Activated effector memory CD4-positive, alpha-beta T cell treated with anti-CD3 and anti-CD28 coated beads, Interleukin-2, amount 50 U/mL, for 16 hours (primary cell): ENCODE results near the gene PPP3CA.
A peak's percentile ranks its signal among the peaks of the same experiment; 100 is the strongest.
"Not testable (repeated sequence)": the region's sequence is repeated elsewhere in the genome, so short reads cannot be mapped to it uniquely, and the experiment has no call there.

Source experiments
- DNase-seq: peaks from one replicate; pipeline ENCODE4 v3.0.0-alpha.2; 2020

Gene PPP3CA

DNA sequence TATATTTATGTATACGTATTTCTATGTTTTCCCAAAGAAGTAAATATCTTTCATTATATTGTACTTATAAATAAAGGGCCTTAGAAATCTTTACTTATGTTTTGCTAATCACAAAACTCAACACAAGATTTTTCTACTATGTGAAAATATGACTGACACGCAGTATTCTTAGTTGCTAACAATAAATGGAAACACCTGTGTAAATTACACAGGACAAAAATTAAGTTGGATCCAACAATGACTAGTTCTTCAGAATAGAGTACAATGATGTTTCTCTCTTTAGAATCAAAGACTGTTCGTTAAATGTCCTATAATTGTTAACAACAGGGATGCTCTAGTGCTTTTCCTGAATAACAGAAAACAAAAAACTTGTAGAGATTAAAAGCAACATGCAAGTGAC lies 96.1 kb downstream of the PPP3CA start:
- no peak for DNase-seq

GRCh38 chr4:101244349-101244748 lies 103.0 kb downstream of the PPP3CA start:
- no peak for DNase-seq

- no peak for DNase-seq
These were observed 104.9 kb downstream of the PPP3CA start for GRCh38 chr4:101242441-101242840.

DNA sequence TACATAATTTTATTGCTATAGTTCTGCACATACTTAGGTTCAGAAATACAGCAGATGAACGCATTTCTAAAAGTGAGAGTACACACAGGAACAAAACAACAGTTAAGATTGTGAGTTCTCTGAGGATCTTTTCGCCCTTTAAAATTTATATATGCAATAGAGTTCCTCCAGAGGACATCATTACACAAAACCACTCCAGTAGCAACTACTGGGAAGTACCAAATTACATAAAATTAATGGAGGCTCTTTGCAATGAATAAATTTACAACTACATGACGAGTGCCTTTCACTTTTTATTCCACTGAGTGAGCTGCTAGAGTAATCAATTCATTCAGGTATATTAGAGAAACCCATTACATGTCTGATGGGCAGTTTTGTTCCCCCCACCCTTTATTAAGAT lies 107.2 kb downstream of the PPP3CA start:
- no peak for DNase-seq

DNA sequence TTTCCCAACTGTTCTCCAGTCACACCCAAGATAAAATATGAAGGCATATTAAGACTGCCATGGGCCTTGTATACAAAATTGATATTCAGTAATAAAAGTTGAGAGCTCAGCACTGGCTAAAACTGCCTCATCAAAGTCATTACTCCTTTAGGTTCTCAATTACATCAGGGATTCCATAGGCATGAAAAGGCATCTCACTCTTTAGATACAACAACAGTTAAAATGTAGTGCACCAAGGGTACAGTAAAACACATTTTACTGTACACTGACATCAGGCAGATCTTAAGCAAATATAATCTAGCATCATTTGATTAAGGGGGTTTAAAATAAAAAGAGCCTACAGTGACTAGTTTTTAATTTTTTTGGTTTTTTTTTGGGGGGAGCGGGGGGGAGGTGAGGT lies 107.7 kb downstream of the PPP3CA start:
- DNase-seq, result no peak

DNA sequence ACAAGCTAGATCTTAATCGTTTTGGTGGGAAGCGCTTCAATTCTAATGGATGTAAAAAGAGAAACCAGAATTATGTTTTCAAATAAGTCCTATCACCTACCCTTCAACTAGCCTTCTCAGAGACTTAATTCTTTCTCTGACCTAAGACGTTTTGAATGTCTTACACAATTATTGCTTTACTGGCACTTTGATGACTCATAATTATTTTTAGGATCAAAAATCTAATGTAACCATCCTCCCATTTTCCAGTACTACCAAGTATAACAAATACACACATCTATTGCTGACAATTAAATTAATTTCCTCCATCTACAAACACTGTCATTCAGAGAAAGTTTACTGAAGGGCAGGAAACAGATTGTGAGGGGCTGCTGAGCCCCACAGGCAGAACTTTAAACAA lies 108.6 kb downstream of the PPP3CA start:
- DNase-seq, result no peak

GRCh38 chr4:101237773-101238172 lies 109.6 kb downstream of the PPP3CA start:
- no peak for DNase-seq

- no peak for DNase-seq
These were observed 111.2 kb downstream of the PPP3CA start for GRCh38 chr4:101236097-101236496.

DNA sequence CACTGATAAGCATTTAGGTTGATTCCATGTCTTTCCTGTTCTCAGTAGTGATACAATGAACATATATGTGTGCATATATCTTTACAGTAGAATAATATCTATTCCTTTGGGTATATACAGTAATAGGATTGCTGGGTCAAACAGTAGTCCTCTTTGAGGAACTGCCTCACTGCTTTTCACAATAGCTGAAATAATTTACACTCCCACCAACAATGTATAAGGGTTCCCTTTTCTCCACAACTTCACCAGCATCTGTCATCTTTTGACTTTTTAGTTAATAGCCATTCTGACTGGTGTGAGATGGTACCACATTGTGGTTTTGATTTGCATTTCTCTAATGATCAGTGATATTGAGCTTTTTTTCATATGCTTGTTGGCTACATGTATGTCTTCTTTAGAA lies 113.2 kb downstream of the PPP3CA start:
- not testable (repeated sequence) for DNase-seq

- DNase-seq, result peak; percentile 67
These were observed 115.1 kb downstream of the PPP3CA start for GRCh38 chr4:101232074-101232776.

GRCh38 chr4:101230801-101231426 lies 116.4 kb downstream of the PPP3CA start:
- DNase-seq, result no peak

DNA sequence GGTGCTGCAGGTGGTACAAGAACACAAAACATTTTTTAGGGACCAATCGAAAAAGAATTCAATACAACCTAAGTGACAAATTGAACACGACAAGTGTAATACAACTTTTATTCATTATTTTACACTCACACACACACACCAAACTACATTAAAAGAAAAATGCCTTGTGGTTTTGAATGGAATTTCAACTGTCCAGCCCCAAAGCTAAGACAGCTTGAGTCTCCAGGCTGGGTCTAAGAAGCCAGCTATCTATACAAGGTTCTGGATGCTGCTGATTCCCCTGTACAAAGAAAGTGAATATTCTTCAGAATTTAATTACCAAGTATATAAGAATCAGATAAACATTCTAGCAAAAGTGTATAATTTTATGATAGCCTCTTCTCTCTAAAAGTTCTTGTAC lies 118.2 kb downstream of the PPP3CA start:
- no peak for DNase-seq

GRCh38 chr4:101227715-101228114 lies 119.6 kb downstream of the PPP3CA start:
- DNase-seq, result no peak

DNA sequence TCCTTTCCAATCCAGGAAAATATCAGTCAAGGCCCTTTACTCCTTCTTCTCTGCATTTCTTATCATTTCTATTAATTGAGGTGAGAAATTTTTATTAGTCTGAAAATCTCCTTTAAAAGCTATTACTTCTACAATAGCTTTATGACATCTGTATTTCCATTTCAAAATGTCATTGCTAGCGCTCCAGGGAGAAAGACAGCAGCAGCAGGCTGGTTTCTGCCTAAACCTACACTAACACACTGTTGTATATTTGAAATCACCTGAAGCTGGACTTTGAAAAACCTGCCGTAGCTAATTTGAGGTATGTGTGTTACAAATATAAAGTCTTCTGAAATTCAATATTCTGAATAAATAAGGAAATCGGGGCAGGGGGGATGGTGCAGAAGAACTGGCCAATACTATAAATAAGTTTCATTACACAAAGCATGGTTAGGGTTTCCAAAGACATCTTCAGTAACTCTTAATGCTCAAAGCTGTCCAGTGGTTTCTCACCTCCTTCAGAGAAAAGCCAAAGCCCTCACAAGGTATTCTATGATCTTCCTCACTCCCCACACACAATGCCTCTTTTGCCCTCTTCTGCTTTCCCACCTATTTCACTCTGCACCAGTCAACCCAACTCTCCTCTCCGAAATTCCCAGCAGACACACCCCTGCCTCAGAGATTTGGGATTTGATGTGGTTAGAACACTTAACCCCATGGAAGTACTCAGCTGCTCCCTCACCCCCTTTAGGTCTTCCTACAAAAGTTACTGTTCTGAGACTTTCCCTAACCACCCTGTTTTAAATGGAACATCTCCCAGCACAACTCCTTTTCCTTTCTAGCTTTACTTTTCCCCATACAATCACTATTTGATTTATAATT lies 122.7 kb downstream of the PPP3CA start:
- DNase-seq, result no peak

DNA sequence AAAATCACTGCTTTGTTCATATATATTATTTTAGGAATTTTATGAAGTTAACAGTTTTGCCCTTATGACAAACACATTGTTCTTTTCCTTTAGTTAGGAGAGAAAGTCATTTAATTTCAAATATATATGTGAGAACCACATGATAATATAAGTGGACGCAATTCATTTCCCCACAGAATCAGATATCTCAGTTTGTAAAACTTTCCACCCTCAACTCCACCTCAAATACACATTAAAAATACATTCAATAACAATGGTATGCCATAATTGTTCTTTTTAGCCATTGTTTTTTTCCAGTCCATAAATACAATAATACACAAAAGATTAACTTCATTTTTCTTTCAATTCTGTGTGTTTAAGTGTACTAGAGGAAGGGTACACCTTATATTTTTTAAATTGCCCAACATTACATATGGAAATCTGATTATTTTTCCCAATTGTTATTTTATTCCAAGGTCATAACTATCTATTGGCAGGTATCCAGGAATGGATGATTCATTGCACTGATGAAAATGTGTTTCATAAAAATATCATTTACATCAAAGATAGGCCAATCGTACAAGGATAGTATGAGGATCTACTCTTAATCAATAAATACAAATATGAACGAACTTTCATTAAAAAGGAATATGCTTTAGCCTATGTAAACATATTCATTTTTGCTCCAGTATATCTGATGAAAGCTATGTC lies 125.0 kb downstream of the PPP3CA start:
- no peak for DNase-seq

DNA sequence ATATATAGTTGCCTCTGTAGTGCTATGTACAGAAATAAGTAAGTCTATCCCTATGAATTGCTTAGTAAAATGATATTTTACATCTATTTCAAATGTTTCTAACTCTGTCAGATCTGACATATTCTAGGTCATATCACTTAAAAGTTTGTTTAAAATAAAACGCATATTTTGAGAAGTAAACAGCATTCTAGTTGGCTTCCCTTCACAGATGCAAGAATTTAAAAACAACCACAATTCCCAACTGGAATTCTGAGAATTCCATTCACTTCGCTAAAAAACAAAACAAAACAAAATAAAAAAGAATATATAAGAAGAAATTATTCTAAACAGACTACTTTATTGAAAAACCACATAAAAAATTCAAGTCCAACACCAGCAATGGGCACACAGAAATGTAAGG lies 126.0 kb downstream of the PPP3CA start:
- DNase-seq, result no peak

DNA sequence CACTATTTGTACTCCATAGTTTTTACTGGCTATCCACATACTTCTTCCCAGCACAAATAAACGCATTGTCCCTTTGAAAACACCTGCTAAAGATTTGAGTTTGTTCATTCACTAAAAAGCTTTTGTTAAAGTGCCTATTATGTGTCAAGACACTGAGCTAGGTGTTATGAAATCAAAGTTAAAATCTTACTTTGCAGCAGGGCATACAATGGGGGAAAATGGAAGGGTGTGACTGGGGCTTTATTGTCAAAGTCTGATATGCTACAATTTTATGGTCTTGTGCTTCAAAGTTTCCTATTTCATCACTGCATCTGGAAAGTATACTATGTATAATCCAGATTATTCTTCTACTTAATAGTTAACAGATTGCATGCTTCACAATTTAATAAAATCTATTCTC lies 128.4 kb downstream of the PPP3CA start:
- no peak for DNase-seq

GRCh38 chr4:101218346-101218745 lies 129.0 kb downstream of the PPP3CA start:
- no peak for DNase-seq

- no peak for DNase-seq
These were observed 129.8 kb downstream of the PPP3CA start for GRCh38 chr4:101217353-101218031.

DNA sequence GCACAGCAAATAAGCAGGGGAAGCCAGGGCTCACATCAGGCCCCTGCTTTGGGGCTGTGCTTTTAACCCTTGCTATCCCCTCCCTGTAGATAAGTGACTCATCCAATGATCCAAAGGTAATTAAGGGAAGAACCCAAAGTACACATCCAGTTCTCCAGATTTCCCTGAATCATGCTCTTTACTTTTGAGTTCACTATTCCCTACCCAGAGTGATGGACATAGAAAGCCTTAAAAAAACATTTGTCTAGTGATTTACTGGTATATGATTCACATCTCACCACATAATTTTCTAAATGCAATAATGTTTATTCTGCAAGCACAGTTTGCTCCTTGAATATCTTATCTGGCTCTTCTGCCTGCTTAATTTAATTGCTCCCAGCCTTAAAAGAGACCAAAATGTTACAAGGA lies 136.2 kb downstream of the PPP3CA start:
- DNase-seq, result no peak

DNA sequence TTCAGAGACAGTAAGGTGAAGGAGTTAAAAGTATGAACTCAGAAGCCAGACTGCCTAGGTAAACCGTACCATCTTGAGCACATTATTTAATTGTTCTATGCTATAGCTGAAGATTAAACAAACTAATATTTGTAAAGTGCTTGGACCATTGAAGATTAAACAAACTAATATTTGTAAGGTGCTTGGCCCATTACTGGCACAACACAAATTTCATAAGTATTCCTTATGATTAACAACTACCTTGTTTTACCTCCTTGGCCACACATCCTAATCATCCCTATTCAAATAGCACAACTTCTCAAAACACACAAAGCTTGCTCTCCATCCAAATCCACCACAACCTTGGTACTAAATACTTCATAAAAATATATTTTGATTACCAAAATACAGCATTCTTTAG lies 137.0 kb downstream of the PPP3CA start:
- no peak for DNase-seq

GRCh38 chr4:101208171-101208570 lies 139.2 kb downstream of the PPP3CA start:
- DNase-seq, result no peak

DNA sequence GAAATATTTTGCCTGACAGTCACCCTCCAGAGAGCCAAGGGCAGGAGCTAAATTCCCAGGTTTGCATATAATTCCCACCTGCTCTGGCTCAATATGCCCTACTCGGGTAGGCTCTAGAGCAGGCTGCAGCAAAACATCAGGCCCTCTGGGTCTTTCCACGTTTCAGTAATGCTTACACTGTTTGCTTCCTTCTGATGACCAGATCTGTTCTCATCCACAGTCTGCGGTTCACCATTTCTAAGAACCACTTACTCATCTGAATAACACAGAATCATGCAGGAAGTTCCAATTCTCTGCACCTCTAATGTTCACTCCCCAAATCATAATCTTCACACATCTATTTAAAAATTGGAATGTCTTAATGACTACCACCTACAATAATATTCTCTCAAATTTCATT lies 141.4 kb downstream of the PPP3CA start:
- peak; percentile 71 for DNase-seq
